GM18867 (cell line): ENCODE measurements around the gene C12orf43.
A peak's percentile ranks its signal among the peaks of the same experiment; 100 is the strongest.
"Not testable (repeated sequence)": the region's sequence is repeated elsewhere in the genome, so short reads cannot be mapped to it uniquely, and the experiment has no call there.

Source experiments
- ATAC-seq: cut with Tn5 transposase; IDR thresholded peaks from one replicate; pipeline ENCODE4 v1.9.1; 2021; ENCODE audit warnings: mild to moderate bottlenecking, moderate library complexity; ENCODE audit not compliant: unreplicated experiment

Gene C12orf43, protein sequence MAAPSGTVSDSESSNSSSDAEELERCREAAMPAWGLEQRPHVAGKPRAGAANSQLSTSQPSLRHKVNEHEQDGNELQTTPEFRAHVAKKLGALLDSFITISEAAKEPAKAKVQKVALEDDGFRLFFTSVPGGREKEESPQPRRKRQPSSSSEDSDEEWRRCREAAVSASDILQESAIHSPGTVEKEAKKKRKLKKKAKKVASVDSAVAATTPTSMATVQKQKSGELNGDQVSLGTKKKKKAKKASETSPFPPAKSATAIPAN

DNA sequence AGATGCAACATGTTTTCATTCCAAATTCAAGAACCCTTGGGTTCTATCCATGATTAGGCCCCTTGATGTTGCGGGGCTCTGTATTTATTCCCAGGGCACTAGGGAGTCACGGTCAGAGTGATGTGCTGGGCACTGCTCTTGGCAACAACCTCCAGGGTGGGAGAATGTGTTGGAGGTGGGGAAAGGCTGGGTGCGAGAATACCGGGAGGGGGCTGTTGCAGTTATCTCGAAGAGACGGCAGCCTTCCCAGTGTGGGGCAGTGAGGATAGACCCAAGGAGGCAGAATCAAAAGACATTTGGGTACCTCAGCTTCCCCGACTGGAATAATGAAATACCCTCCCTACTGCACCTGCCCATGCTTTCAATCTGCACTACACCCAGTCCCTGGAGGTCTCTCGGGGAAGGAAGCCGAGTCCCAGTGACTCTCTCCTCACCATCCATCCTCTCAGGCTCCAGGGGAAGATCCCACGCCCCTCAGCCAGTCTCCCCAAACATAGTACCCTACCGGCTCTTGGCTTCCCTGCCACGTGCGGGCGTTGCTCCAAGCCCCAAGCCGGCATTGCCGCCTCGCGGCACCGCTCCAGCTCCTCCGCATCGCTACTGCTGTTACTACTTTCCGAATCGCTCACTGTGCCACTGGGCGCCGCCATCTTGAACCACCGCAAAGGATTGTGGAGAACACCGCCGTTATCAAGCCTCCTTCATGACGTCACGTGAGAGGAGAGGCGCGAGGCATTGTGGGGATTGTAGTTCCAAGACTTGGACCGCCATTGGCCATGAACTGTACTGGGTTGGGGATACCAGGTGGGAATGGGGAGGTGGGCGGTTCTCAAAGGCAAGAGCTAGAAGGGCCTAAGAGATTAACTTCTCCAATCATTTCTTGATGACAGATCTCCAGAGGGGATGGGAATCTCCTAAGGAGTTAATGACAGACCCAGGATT is at the start of gene C12orf43:
Gene C12orf43 (minus strand): TSS at position 663 of the 942 bp plus-strand sequence. CDS start 13 bp downstream, at position 650.
- peak; percentile 93 for ATAC-seq

DNA sequence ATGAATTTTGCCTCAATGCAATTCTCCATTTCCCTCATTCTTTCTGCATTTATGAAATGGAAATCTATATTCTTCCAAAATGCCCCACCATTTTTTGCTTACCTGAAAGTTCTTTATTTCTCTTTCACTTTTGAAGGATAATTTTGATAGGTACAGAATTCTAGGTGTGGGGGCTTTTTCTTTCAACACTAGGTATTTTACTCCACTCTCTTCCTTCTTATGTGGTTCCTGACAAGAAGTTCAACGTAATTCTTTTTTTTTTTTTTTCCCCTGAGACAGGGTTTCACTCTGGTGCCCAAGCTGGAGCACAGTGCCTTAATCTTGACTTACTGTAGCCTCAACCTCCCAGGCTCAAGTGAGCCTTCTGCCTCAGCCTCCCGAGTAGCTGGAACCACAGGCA is 49.1 kb upstream of the C12orf43 start:
- no peak for ATAC-seq

DNA sequence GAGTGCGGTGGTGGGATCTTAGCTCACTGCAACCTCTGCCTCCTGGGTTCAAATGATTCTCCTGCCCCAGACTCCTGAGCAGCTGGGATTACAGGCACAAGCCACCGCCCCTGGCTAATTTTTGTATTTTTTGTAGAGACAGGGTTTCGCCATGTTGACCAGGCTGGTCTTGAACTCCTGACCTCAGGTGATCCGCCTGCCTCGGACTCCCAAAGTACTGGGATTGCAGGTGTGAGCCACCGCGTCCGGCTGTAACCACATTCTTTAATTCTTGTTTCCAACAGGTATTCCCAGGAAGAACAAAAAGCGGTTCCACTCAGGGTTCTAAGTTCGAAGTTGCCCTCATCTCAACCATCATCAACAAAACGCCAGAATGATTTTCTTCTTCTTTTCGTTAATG is 48.3 kb upstream of the C12orf43 start:
- ATAC-seq: not testable (repeated sequence)

DNA sequence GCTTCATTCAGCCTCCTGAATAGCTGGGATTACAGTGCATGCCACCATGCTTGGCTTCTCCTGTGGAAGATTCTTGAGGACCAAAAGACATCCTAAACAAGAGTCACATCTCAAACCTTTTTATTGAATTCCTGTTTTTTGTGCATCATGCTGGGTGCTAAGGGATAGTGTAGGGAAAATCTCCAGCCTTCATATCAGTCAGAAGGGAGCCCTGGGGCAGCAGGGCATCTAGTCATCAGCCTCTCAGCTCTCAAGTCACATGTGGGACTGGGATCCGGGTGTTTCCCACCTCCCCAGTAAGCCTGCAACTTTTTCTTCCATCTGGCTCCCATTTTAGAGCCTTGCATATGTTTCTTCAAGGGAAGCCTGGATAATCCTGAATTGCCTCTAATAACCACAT is 47.8 kb upstream of the C12orf43 start:
- ATAC-seq: no peak

DNA sequence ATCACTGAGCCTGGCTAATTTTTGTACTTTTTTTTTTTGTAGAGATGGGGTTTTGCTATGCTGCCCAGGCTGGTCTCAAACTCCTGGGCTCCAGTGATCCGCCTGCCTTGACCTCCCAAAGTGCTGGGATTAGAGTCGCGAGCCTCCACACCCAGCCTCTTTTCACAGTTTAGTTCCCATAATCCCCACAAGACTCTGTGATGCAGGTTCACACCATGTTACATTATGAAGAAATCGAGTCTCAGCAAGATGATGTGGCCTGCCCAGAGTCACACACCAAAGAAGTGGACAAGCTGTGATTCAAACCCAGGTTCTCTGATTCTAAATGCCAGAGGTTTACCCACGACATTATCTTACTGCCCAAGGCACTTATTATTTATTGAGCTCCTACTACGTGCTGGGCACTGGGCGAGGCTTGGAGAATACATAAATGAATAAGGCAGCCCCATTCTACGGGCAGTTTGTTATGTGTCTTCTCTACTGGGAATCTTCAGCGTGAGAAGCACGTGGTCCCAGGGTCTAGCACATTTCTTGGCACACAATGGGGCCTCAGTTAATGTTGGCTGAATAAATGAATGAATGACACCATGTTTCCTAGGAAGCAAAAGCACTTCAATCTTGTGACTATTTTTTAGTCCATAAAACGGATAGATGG is 46.2 kb upstream of the C12orf43 start:
- ATAC-seq: no peak

DNA sequence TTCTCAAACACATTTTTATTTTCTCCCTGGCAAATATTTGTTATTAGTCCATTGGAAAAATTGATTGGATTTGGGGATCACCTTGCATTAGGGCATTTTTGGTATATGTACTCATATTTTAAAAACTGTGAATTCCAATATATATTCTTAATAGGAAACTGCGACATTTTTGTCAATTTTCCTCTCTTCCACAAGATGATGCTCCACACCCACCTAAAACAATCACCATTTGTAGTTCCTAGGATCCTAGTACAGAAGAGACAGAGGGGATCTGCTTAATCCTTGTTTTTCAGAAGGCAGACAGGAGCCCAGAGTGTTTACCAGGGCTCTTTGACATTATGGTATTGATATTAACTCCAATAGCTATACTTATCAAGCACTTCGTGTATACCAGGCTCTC is 45.5 kb upstream of the C12orf43 start:
- no peak for ATAC-seq

DNA sequence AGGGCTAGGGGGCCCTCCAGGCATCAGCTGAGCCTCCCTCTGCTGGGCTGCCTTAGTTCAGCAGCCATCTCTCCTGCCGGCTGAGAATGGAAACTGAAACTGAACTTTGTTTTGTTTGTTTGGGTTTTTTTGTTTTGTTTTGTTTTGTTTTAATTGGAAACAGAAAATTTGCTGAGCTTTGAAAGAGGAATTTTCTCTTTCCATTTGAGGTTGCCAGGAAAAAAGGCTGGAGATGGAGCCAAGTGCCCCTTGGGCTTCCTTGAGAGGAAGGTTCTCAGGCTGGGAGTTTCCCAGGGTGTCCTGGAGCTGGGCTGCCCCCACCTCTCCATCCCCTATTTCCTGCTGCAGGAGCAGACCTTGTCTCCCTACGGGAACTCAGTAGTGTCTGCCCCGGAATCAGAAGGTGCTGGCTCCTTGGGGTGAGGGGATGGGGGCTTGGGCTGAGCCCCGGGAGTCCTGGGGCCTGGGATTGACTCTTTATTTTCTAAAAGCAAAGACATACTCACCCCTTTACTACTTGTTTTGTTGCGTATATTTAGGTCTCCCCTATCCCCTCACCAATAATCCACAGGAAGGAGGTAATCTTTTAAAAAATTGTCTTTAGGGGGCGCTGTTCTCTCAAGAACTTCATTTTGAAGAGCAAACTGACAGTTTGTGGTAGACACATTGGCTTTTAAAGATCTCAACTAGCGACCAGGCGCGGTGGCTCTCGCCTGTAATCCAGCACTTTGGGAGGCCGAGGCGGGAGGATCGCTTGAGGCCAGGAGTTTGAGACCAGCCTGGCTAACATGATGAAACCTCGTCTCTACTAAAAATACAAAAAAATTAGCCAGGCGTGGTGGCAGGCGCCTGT is 44.1 kb upstream of the C12orf43 start:
- peak; percentile 84 for ATAC-seq

DNA sequence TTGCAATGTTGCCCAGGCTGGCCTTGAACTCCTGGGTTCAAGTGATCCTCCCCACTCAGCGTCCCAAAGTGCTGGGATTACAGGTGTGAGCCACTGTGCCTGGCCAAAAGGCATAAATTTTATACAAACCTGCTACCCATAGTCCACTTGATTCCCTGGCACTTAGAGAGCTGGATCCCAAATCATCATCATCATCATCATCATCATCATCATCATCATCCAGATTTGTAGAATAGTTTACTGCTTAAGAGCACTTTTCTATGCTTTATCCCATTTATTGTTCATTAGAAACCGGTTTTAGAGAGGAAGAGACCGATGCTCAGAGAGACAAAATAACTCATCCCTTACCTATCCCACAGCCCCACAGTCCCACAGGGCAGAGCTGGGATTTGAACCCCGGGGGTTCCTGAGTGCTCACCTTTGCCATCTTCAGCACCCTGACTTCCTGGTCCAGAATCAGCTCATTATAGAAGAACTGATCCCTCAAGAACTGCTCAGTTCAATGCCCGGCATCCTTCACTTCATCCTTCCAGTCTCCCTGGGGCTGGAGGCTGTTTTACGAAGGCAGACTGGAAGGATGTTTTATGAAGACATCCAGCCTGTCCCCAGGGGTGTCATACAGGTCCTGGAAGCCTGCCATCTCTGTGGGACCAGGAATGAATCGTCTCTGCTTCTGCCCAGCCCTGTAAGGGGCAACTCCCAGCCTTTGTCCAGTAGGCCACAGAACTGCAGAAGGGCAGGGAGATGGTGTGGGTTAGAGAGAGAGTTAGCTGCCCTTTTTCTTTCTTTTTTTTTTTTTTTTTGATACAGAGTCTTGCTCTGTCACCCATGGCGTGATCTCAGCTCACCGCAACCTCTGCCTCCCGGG is 43.0 kb upstream of the C12orf43 start:
- peak; percentile 7 for ATAC-seq

DNA sequence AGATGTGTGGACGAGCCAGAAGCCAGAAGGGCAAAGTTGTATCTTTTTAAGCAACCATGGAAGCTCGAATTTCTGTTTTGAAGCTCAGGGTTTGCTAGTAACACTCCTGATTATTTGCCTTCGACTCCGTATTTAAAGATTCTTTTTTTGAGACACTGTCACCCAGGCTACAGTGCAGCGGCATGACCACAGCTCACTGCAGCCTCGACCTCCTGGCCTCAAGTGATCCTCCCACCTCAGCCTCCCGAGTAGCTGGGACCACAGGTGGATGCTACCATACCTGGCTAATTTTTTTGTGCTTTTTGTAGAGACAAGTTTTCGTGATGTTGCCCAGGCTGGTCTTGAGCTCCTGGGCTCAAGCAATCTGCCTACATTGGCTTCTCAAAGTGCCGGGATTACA is 41.5 kb upstream of the C12orf43 start:
- ATAC-seq: no peak

DNA sequence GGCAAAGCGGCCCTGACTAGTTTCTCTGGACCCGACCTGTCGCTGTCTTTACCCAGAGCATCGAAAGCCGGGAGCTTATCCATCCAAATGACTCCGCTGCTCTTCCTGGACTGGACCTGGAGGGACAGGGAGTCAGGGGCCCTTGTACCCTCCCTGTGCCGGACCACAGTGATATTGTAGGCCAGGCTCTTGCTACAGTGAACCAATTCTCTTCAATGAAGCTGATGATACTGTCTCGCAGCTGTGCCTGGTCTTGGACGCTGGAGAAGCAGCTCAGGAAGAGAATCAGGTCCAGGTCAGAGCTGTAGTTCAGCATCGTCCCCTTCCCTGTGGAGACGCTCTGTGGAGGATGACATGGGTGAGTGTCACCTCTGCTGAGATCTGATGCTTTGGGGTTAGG is 37.4 kb upstream of the C12orf43 start:
- ATAC-seq: no peak

DNA sequence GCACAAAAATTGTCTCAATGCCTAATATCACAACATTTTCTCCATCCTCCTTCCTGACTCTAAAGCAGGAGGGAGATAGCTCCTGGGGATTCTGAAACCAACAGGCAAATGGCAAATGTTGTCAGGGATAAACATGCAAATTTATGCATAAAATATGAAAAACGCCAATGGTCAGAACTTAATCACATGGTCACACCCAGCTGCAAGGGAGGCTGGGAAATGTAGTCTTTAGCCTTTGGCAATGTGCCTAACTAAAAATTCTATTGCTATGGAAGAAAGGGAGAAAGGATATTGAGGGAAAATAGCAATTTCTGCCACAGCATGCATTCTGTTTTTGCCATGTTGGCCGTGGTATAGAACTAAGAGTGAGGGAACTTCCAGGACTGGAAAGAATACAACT is 34.4 kb upstream of the C12orf43 start:
- no peak for ATAC-seq

DNA sequence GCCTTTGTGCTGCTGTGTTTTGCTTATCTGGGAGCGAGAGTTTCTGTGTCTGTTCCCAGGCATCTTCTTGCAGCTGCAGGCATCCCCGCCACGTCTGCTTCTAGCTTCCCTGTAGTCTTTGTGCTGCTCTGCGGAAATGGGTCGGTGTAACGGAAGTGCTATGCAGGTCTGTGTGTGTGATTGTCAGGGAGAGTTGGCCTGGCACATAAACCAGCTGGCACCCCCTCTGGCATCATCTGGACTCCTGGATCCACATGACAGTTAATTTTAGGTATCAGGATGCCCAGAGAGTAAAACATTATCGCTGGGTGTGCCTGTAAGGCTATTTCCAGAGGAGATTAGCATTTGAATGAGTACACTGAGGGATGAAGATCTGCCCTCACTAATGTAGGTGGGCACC is 32.2 kb upstream of the C12orf43 start:
- ATAC-seq: no peak

DNA sequence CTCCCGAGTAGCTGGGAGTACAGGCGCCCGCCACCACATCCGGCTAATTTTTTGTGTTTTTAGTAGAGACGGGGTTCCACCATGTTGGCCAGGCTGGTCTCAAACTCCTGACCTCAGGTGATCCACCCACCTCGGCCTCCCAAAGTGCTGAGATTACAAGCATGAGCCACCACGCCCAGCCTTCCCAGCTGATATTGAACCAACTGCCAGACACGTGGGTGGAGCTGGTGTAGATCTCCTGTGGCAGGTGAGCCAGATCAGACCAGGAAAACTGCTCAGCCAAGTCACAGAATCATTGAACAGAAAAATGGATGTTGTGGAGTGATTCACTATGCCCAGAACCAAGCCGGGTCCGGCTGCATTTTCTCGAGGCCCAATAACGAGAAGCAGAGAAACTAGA is 31.1 kb upstream of the C12orf43 start:
- ATAC-seq: not testable (repeated sequence)

DNA sequence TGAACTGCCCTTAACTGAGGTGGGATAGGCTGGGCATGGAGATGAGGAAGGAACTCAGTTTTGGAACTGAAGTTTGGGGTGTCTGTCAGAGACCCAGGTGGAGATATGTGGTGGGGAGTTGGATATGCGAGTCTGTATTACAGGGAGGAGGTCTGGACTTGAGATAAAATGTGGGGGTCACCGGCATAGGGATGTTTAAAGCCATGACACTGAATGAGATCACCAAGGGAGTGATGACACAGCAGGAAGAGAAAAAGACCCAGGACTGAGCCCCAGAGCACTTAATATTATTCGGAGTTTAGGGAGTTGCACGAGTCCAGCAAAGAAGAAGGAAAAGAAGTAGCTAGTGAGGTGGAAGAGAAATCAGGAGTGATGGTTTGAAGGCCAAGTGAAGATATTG is 26.8 kb upstream of the C12orf43 start:
- ATAC-seq: no peak

DNA sequence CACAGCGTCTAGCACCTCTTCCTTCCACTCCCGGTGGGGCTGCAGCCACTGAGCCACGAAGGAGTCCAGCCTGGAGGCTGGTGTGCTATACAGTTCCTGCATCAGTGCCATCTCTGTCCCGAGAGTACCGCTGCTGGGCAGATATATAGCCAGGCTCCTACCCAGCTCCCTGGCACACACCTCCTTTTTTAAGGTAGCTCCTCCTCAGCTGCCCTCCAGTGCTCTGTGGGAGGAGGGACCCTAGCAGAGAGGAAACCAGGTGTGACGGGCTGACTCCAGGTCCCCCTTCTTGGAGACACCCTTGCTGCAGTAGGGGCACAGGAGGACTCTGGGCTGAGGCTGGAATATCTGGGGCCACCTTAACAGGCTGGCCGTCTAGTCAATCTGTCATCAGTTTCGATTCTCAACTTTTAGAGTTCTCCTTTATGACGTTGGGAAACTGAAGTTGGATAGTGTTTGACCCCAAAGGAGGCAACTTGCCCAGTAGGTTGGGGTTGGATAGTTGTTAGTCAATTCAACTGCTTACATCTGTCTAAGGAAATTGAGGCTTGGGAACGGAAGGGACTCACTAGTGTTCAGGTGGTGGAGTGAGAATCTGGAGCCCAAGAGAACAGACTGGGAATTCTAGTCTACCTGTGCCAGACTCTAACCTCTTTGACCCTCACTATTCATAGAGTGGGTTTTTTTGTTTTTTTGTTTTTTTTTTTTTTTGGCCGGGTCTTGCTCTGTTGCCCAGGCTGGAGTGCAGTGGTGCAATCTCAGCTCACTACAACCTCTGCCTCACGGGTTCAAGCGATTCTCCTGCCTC is 22.8 kb upstream of the C12orf43 start, which contains the start of gene OASL:
Gene OASL (minus strand): TSS at position 386 of the 808 bp plus-strand sequence. CDS start 275 bp downstream, at position 111.
- ATAC-seq: peak; percentile 70

DNA sequence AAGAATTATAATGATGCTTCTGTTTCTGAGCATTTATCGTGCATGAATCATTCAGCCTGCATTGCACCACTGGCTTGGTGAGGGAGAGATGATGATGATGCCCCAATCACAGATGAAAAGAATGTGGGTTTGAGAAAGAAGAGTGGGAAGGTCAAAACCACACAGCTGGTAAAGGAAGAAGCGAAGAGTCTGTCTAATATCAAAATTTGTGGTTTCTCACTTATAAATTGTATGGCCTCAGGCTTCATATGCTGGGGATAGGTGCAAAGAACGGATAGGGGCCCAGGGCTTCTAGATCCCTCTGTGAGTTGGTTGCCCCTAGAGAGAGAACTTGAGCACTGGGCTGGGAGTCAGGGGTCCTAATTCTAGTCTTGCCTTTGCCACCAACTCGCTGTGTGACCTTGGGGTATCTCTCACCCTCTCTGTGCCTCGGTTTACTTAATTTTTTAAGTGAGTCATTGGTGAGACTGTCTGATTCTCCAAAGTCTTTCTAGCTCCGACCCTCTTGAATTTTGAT is 20.6 kb upstream of the C12orf43 start:
- no peak for ATAC-seq

DNA sequence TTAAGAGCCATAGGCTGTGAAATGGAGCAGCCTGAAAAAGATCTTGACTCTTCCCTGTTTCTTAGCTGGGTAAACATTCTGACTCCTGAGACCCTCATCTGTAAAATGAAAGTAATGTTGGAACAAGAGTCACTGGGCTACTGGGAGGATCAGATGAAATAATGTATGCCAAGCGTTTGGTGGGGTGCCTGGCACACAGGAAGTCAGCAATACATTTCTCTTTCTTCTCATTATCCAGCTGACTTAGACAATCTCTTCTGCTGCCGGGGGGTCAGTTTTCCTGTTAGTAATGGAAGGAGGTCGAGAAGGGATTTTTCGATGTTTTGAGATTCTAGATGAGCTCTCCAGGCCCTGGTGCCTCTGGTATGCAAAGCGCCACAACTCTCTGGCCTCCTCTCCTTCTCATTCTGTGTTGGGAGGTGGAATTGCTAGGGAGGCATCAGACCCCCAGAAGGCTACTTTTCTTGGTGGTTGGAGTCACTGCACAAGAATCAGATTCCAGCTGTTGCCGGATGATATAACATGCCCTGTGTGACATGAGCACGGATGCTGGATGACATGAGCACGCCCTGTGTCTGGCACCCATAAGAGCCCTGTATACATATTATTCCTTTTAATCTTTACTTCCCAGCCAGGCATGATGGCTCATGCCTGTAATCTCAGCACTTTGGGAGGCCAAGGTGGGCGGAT is 18.5 kb upstream of the C12orf43 start:
- no peak for ATAC-seq
